Right kidney (tissue), 9 donors: Measurements from ENCODE around the gene NPAT.
A peak's percentile ranks its signal among the peaks of the same experiment; 100 is the strongest.

Experiments
- DNase-seq: peaks from one replicate; pipeline ENCODE4 v3.0.0-alpha.2; 2016
- long read RNA-seq, 8 donors: transcript quantifications; one replicate each; lab custom pipeline, GENCODE V29; 2026

NPAT gene
- long read RNA-seq, donor 1 = 0 reads
- long read RNA-seq, donor 2 = 0 reads
- long read RNA-seq, donor 3 = 0 reads
- long read RNA-seq, donor 4 = 0 reads
- long read RNA-seq, donor 5 = 0 reads
- long read RNA-seq, donor 6, partial matches to known transcripts = 5 of 5 reads
- long read RNA-seq, donor 6, other reads (novel, unspliced or antisense) = 0 of 5 reads
- long read RNA-seq, donor 7 = 0 reads
- long read RNA-seq, donor 8, partial matches to known transcripts = 49 of 50 reads
- long read RNA-seq, donor 8, other reads (novel, unspliced or antisense) = 0 of 50 reads

GRCh38 chr11:108222574-108223347 is at the start of gene NPAT, which contains the start of gene ATM:
Gene NPAT, minus strand, starts transcription at chr11:108222638. Its CDS starts 102 bp downstream, at chr11:108222536.
Gene ATM, plus strand, starts transcription at chr11:108223067. Its CDS starts 4,558 bp downstream, at chr11:108227625.
- DNase-seq = peak; percentile 97

DNA sequence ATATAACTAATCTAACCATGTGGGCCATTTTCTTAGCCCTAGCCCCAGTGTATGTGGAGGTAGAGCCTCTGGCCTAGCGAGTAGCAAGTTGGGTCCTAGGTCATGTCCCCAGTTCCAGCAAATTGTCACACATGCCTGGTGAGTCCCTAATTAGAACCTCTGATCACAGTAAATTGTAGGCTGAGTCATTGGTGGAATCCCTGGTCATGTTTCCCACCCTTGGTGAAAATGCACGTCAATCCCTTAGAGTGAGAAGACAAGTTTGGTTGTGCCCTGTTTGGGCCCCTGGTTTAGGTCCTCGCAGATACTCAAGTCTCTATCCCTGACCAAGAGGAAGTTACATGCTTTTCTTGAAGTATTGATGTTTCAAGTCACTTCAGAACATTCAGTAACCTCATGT is 47.1 kb upstream of the NPAT start:
- DNase-seq = no peak

- no peak for DNase-seq
Measured at GRCh38 chr11:108253176-108253575, 30.7 kb upstream of the NPAT start.

- DNase-seq = no peak
Measured at GRCh38 chr11:108246885-108247284, 24.4 kb upstream of the NPAT start.

DNA sequence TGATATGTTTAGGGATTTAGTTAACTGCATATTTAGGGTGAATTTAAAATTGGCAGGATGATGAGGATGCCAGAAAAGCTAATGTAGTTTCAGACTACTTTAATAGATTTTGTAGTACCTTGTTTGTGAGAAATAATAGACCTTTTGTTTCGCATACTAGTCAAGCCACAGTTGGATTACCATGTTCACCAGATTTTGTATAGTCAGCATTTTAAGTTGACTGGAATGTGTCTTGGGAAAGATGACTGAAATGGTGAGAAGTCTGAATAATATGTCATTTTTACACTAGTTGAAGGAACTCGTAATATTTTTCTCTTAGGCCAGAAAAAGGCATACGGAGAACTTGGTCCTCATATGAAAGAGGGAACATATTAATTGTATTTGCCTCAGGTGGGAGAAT is 23.9 kb upstream of the NPAT start:
- no peak for DNase-seq

- no peak for DNase-seq
Measured at GRCh38 chr11:108242422-108242821, 20.0 kb upstream of the NPAT start.

GRCh38 chr11:108241330-108242037 is 19.0 kb upstream of the NPAT start:
- no peak for DNase-seq

DNA sequence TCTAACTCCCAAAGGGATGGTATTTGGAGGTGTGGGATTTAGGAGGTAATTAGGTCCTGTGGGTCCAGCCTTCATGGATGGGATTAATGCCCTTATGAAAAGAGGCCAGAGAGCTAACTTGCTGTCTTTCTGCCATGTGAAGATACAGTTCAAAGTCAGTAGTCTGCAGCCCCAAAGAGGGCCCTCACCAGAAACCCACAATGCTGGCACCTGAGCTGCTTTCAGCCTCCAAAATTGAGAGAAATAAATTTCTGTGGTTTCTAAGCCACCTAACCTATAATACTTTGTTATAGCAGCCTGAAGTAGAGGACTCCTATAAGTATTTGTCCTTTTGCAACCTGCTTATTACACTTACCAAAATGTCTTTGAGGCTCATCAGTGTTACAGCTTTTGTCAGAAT is 16.6 kb upstream of the NPAT start:
- no peak for DNase-seq

- no peak for DNase-seq
Measured at GRCh38 chr11:108237058-108237481, 14.6 kb upstream of the NPAT start.

DNA sequence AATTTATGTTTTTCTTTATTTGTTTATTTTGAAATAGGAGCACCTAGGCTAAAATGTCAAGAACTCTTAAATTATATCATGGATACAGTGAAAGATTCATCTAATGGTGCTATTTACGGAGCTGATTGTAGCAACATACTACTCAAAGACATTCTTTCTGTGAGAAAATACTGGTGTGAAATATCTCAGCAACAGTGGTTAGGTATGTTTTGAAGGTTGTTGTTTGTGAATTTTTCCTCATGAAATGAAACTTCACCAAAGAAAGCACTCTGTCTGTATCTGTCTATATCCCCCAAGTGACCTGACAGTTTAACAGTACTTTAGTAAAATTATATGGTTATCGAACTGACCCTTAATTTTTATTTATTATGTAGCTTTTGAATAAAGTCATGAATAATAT is 13.2 kb upstream of the NPAT start:
- no peak for DNase-seq

DNA sequence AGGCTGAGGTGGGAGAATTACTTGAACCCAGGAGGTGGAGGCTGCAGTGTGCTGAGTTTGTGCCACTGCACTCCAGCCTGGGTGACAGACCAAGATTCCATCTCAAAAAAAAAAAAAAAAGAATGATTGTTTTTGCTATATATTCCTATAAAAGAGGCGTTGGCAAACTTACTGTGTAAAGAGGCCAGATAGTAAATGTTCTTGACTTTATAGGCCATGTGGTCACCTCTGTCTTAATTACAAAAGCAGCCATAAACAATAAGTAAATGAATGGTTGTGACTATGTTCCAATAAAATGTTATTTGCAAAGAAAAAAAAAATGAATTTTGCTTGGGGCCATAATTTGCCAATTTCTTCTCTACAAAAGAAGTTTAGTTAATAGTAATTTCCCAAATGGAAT is 12.8 kb upstream of the NPAT start:
- DNase-seq = no peak

GRCh38 chr11:108233277-108233945 is 11.0 kb upstream of the NPAT start:
- DNase-seq = no peak

DNA sequence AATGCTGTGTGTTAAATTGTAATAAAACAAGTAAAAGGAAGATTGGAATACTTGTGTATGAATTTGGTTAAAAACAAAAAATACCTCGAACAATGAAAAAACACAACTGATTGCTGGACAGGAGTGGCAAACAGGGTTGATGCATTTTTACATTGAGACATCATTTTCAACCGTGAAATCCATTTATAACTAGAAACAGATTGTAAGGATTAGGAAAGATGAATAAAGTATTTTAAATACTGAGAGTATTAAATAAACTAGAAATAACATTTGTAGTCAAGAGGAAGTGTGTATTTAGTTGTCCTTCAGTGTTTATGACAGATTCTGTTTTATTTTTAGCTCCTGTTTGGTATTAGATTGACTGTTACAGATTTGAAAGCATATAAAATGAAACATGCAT is 5.8 kb upstream of the NPAT start:
- DNase-seq = no peak

GRCh38 chr11:108226036-108226435 is 3.6 kb upstream of the NPAT start:
- DNase-seq = no peak

GRCh38 chr11:108224911-108225786 is 2.7 kb upstream of the NPAT start:
- DNase-seq = no peak

DNA sequence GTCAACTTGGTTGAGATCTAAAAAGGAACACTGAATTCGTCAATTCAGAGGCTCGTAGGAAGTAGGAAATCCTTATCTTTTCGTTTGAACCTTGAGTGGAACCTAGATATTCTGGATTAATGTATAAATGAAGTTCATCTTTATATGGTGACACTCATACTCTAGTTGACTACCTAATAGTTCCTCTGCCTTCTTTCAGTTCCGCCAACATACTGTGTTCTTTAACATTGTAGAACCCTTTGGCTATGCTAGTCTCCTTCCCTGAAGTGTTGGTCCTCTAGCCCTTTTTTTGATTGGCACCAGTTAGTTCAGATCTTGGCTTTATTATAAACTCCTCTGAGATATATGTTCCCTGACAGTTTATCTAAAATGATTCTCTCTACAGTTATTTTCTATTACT is 1.9 kb upstream of the NPAT start:
- DNase-seq = no peak

DNA sequence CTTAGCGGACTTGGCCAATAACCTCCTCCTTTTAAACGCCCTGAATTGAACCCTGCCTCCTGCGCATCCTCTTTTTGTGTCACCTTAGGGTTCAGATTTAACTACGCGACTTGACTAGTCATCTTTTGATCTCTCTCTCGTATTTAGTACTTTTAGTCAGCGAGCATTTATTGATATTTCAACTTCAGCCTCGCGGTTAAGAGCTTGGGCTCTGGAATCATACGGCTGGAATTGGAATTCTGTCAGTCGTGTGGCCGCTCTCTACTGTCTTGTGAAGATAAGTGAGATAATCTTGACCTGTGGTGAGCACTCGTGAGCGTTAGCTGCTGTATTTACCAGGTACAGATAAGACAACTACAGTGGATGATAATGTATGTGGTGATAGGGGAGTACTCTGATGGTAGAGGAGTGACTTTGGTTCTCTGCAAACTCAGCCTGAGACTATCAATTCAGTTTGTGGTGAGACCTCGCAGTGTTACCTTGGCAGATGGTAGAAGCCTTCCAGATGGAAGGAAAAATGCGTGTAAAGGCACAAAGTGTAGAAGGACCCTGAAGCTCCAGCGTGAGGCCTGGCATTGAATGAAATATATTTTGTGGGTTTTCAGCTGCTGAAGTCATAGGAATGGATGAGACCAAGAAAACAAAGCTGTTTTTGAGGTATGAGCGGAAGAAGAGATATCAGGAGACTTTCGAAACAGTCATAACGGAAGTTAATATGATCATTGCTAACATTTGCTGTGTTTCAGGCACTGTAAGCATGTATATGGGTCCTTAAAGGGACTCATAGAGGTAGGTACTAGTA is 1.1 kb upstream of the NPAT start:
- DNase-seq = no peak

DNA sequence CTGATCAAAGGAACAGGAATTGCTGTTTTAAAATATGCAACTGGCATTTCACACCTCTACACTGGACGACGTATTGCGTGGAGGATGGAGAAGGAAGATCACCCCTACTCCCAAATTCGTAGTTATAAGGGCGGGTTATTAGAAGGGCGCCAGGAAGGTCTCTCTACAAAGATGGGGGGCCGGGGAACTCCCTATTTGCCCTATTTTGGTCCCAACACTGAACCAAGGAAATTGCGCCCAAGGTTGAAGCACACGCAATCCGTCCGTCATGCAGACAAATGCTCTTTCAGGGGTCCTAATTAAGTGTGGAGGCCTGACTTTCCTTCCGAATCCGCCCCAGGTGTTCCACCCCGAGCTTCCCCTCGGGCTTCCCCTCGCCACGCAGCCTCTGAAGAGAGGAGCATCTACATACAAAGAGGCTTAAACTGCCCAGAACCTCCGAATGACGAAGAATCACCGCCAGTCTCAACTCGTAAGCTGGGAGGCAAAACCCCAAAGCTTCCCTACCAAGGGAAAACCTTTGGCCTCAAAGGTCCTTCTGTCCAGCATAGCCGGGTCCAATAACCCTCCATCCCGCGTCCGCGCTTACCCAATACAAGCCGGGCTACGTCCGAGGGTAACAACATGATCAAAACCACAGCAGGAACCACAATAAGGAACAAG is 396 bp downstream of the NPAT start:
- DNase-seq = no peak

DNA sequence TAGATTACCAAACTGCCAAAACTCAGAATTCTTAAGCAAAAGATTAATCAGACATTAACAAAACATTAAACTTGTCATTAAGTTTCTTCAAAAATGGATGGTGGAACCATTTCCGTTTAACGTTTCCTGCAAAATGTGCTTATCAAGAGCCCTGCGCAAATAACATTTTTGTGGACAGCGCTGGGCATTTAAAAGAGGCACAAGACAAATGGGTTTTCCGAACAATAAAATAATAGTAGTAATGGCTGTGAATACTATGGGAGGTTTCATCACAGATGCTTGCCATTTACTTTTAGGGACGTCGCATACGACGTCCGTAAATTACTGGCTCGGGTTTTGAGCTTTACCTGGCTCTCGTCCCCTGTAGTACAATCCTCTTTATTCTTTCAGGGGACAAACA is 1.1 kb downstream of the NPAT start:
- peak; percentile 27 for DNase-seq

GRCh38 chr11:108220721-108221336 is 1.6 kb downstream of the NPAT start:
- no peak for DNase-seq
